K562 (cell line): ENCODE data around the gene WWP2. TPM values are rescaled to one million over a fixed set of nuclear protein-coding genes. Genes with fewer than 3 reads are reported as not detected.

Source experiments
- ATAC-seq: fragments of 200-7000 bp; cut with Tn5 transposase; 3 replicates; pipeline ENCODE4 v1.9.1; 2020; ENCODE audit warnings: moderate library complexity
- BruUV-seq: library from RNA; stranded (reverse); fragments of 400-500 nt; replicated peaks from 2 replicates; lab custom pipeline; 2021; lab: Mats Ljungman, UMichigan
- CTCF ChIA-PET: fragments of 300-600 bp; formaldehyde crosslinking; extraction: SDS; loops from one replicate; lab custom pipeline; 2021; ENCODE audit warnings: low intra/inter-chr PET ratio; lab: Yijun Ruan, JAX
- POLR2A ChIA-PET: fragments of 300-600, 350-650 bp; sonication (Branson Sonifier 250); formaldehyde crosslinking; extraction: SDS; loops from one replicate; lab custom pipeline; 2021; ENCODE audit warnings: antibody characterized with exemption, inconsistent platforms; lab: Yijun Ruan, JAX
- DNase-seq, 4 experiments: peaks; one replicate each; pipeline versions ENCODE4 v3.0.0 to v3.0.0-alpha.2; 2011 to 2018; ENCODE audit warnings: low spot score in 3 of 4, mixed read lengths in 3 of 4; ENCODE audit errors: extremely low read depth in 1 of 4
- FAIRE-seq: peaks from 2 replicates; lab custom pipeline; 2011; peaks lifted over from hg19 to GRCh38; lab: Jason Lieb, UNC
- H2AFZ ChIP-seq: 2 replicates; pipeline ENCODE4 v1.6.0; 2011; ENCODE audit warnings: low read depth, low read length, control low read depth, inconsistent platforms
- H3K27ac ChIP-seq: fragments of 200-600 bp; 3 replicates; pipeline ENCODE4 v1.8.0; 2011; ENCODE audit warnings: low read depth, mild to moderate bottlenecking, control low read depth, inconsistent platforms, low read length, moderate library complexity, mixed read lengths; ENCODE audit errors: extremely low read depth
- H3K27me3 ChIP-seq, 2 experiments: fragments of 300-600 bp in 1 of 2; 2 replicates in 1 of 2; 3 replicates in 1 of 2; pipeline versions ENCODE4 v1.6.0 to v1.8.0; 2011; ENCODE audit warnings: inconsistent platforms in 2 of 2, low read length in 2 of 2, mild to moderate bottlenecking in 1 of 2, mixed read lengths in 1 of 2, moderate library complexity in 1 of 2; ENCODE audit not compliant: control insufficient read depth in 2 of 2, insufficient read depth in 2 of 2
- H3K36me3 ChIP-seq: fragments of 300-600 bp; 3 replicates; pipeline ENCODE4 v1.8.0; 2011; ENCODE audit warnings: mild to moderate bottlenecking, low read length, inconsistent platforms; ENCODE audit not compliant: control insufficient read depth, insufficient read depth
- H3K4me1 ChIP-seq, 2 experiments: fragments of 200-600 bp in 1 of 2; replicated peaks in 1 of 2; 2 replicates in 1 of 2; 3 replicates in 1 of 2; pipeline versions ENCODE4 v1.5.1 to v1.8.0; 2011; ENCODE audit warnings: inconsistent platforms in 2 of 2, low read length in 2 of 2, mild to moderate bottlenecking in 1 of 2, mixed read lengths in 1 of 2, moderate library complexity in 1 of 2; ENCODE audit not compliant: control insufficient read depth in 2 of 2, insufficient read depth in 2 of 2
- H3K4me2 ChIP-seq: 2 replicates; pipeline ENCODE4 v1.6.1; 2011; ENCODE audit warnings: low read length, control low read depth, inconsistent platforms, mixed read lengths; ENCODE audit not compliant: insufficient read depth
- H3K4me3 ChIP-seq: fragments of 200-600 bp; sonication (generic), shearing (Covaris generic); 2 replicates; pipeline ENCODE4 v1.5.1; 2016; ENCODE audit warnings: control low read depth, inconsistent platforms
- H3K79me2 ChIP-seq: fragments of 200-600 bp; 3 replicates; pipeline ENCODE4 v1.8.0; 2011; ENCODE audit warnings: low read length, inconsistent platforms; ENCODE audit not compliant: control insufficient read depth, insufficient read depth
- H3K9ac ChIP-seq, 2 experiments: 2 replicates each; pipeline versions ENCODE4 v1.6.0 to v1.6.1; 2011; ENCODE audit warnings: low read depth in 2 of 2, low read length in 2 of 2, control low read depth in 1 of 2, inconsistent platforms in 1 of 2, mild to moderate bottlenecking in 1 of 2, mixed read lengths in 1 of 2; ENCODE audit not compliant: insufficient read depth in 1 of 2
- H3K9me1 ChIP-seq: one replicate; pipeline ENCODE4 v1.6.0; 2011; ENCODE audit warnings: inconsistent platforms, mild to moderate bottlenecking, low read length, moderate library complexity; ENCODE audit not compliant: control insufficient read depth, insufficient read depth
- H3K9me3 ChIP-seq: replicated peaks from 2 replicates; pipeline ENCODE4 v1.5.1; 2011; ENCODE audit warnings: low read depth, low read length, inconsistent platforms; ENCODE audit not compliant: control insufficient read depth, insufficient read depth
- H4K20me1 ChIP-seq: replicated peaks from 2 replicates; pipeline ENCODE4 v1.6.1; 2011; ENCODE audit warnings: low read length, inconsistent platforms, mixed read lengths; ENCODE audit not compliant: control insufficient read depth, insufficient read depth
- SFPQ ChIP-seq: fragments of 200-400 bp; formaldehyde crosslinking; IDR thresholded peaks from 2 replicates; pipeline ENCODE4 v1.6.1; 2017; ENCODE audit warnings: mild to moderate bottlenecking, low read depth, low read length, moderate library complexity
- ZNF282 ChIP-seq: sonication (generic); formaldehyde crosslinking; IDR thresholded peaks from 2 replicates; pipeline ENCODE4 v1.8.1; 2023; ENCODE audit warnings: missing genetic modification reagents
- ZNF785 ChIP-seq: fragments of 250-450 bp; sonication (Bioruptor Pico); IDR thresholded peaks from 2 replicates; pipeline ENCODE4 v1.4.0; 2020; ENCODE audit warnings: mild to moderate bottlenecking
- WGBS: fragments of 100-300 bp; shearing (Covaris generic); methylation state at CpG from one replicate; pipeline ENCODE4 v1.1.6; 2016; ENCODE audit warnings: low coverage, mixed read lengths; ENCODE audit not compliant: insufficient coverage; ENCODE audit errors: missing lambda C conversion rate; 5-methylcytosine and 5-hydroxymethylcytosine counted together
- in situ Hi-C: fragments of 300-500 bp; cut with MboI; formaldehyde crosslinking; loops from 4 replicates; pipeline ENCODE4 v1.15.0; 2018; ENCODE audit warnings: inconsistent platforms, mixed read lengths
- intact Hi-C: fragments of 100-400 bp; cut with micrococcal nuclease; formaldehyde crosslinking; loops from 2 replicates; pipeline ENCODE4 v1.14.2; 2022
- polyA plus RNA-seq, 8 experiments: library from polyadenylated mRNA; depleted of rRNA in 4 of 8; stranded (reverse) in 5 of 8; unstranded in 3 of 8; fragments of >200 nt; fragmentation: Nextera tagmentation in 2 of 8; fragmentation: Illumina TruSeq in 1 of 8; extraction: Ambion mirVana in 2 of 8; extraction: Trizol in 1 of 8; gene quantifications; 2 replicates each; pipeline versions ENCODE4 v1.2.1 to v1.2.3, GENCODE V29; 2011 to 2014; ENCODE audit warnings: inconsistent platforms in 1 of 8, missing spikeins in 1 of 8
- total RNA-seq, 7 experiments: library from RNA; depleted of rRNA in 6 of 7; stranded (reverse); fragments of >200 nt in 6 of 7; fragmentation: Illumina TruSeq in 2 of 7; extraction: Trizol in 2 of 7; gene quantifications; 2 replicates each; pipeline versions ENCODE4 v1.2.1 to v1.2.3, GENCODE V29; 2011 to 2021; ENCODE audit warnings: low replicate concordance in 1 of 7
- TF ChIP-seq, protein P1 (sequence below), 2 experiments: fragments of 450-650 bp in 1 of 2; sonication (generic) in 1 of 2; formaldehyde crosslinking in 1 of 2; IDR thresholded peaks; 2 replicates each; pipeline versions ENCODE4 v1.7.1 to v1.9.0; 2016 to 2022; ENCODE audit warnings: inconsistent platforms in 1 of 2, mild to moderate bottlenecking in 1 of 2, missing genetic modification reagents in 1 of 2
- TF ChIP-seq, protein P2 (sequence below): sonication (generic); formaldehyde crosslinking; IDR thresholded peaks from 2 replicates; pipeline ENCODE4 v1.8.0; 2022; ENCODE audit warnings: mild to moderate bottlenecking, missing genetic modification reagents
- TF ChIP-seq, protein P3 (sequence below): fragments of 450-650 bp; formaldehyde crosslinking; conservative IDR thresholded peaks from 2 replicates; pipeline ENCODE4 v1.4.0; 2022; ENCODE audit warnings: mild to moderate bottlenecking, missing genetic modification characterization

The WWP2 gene
- total and polyA plus RNA-seq, 9 of the 15 experiments (the other 6 are each of a cell fraction or from before 2014, with no cell fraction given): 1.9 to 34.4 (median 14.6) TPM

DNA sequence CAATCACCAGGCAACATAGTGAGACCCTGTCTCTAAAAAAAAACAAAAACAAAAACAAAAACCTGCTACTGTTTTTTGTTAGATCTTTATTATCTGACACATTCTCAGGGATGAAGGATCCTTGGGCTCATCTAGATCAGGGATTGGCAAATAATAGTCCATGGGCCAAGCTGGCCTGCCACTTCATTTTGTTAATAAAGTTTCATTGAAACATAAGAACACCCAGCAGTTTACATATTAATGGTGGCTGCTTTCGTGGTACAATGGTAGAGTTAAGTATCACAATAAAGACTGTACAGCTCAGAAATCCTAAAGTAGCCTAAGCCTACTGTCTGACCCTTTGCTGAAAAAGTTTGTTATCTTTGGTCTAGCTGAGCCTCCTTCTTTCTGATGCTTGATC is 156.1 kb downstream of the WWP2 start:
- ChIA-PET POLR2A (interaction anchor here (1.4 kb wide), 1 partner anchor 14 kb away, joined by 4 read pairs; no protein-coding TSS in a partner anchor), CTCF (no interaction called here)
- intact Hi-C loops (no loop called here), in situ Hi-C loops (no loop called here)
- Histone ChIP-seq H3K4me3 (no peak overlapping the region), H3K27me3 (no peaks in the 10 kb centered on the region), H3K79me2 (no peaks in the 10 kb centered on the region), H3K9me1 (no peaks in the 10 kb centered on the region), H3K4me2 (no peak overlapping the region), H3K4me1 (no peaks in the 10 kb centered on the region), H3K27ac (no peak overlapping the region), H3K9me3 (no peaks in the 10 kb centered on the region), H4K20me1 (no peaks in the 10 kb centered on the region), H3K9ac (no peak overlapping the region), H2AFZ (no peak overlapping the region), H3K36me3 (no peaks in the 10 kb centered on the region)
- FAIRE-seq: no peak
- no peak for DNase-seq
- 88% methylated on average over 1 of the region's 1 CpG for WGBS
- TF ChIP-seq ZNF282 (no peak), ZNF785 (CRISPR knock-in tag) (no peak), SFPQ (no peak)
- TF ChIP-seq, protein P1, sequence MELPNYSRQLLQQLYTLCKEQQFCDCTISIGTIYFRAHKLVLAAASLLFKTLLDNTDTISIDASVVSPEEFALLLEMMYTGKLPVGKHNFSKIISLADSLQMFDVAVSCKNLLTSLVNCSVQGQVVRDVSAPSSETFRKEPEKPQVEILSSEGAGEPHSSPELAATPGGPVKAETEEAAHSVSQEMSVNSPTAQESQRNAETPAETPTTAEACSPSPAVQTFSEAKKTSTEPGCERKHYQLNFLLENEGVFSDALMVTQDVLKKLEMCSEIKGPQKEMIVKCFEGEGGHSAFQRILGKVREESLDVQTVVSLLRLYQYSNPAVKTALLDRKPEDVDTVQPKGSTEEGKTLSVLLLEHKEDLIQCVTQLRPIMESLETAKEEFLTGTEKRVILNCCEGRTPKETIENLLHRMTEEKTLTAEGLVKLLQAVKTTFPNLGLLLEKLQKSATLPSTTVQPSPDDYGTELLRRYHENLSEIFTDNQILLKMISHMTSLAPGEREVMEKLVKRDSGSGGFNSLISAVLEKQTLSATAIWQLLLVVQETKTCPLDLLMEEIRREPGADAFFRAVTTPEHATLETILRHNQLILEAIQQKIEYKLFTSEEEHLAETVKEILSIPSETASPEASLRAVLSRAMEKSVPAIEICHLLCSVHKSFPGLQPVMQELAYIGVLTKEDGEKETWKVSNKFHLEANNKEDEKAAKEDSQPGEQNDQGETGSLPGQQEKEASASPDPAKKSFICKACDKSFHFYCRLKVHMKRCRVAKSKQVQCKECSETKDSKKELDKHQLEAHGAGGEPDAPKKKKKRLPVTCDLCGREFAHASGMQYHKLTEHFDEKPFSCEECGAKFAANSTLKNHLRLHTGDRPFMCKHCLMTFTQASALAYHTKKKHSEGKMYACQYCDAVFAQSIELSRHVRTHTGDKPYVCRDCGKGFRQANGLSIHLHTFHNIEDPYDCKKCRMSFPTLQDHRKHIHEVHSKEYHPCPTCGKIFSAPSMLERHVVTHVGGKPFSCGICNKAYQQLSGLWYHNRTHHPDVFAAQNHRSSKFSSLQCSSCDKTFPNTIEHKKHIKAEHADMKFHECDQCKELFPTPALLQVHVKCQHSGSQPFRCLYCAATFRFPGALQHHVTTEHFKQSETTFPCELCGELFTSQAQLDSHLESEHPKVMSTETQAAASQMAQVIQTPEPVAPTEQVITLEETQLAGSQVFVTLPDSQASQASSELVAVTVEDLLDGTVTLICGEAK (IDR thresholded peaks at IDR 0.05): peak; percentile 85
- TF ChIP-seq, protein P1 (CRISPR knock-in tag; IDR thresholded peaks at IDR 0.05): peak; percentile 62; the same call in 1 of the 2 replicates
- TF ChIP-seq, protein P2, sequence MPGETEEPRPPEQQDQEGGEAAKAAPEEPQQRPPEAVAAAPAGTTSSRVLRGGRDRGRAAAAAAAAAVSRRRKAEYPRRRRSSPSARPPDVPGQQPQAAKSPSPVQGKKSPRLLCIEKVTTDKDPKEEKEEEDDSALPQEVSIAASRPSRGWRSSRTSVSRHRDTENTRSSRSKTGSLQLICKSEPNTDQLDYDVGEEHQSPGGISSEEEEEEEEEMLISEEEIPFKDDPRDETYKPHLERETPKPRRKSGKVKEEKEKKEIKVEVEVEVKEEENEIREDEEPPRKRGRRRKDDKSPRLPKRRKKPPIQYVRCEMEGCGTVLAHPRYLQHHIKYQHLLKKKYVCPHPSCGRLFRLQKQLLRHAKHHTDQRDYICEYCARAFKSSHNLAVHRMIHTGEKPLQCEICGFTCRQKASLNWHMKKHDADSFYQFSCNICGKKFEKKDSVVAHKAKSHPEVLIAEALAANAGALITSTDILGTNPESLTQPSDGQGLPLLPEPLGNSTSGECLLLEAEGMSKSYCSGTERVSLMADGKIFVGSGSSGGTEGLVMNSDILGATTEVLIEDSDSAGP (CRISPR knock-in tag): no peak
- TF ChIP-seq, protein P3, sequence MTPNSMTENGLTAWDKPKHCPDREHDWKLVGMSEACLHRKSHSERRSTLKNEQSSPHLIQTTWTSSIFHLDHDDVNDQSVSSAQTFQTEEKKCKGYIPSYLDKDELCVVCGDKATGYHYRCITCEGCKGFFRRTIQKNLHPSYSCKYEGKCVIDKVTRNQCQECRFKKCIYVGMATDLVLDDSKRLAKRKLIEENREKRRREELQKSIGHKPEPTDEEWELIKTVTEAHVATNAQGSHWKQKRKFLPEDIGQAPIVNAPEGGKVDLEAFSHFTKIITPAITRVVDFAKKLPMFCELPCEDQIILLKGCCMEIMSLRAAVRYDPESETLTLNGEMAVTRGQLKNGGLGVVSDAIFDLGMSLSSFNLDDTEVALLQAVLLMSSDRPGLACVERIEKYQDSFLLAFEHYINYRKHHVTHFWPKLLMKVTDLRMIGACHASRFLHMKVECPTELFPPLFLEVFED (CRISPR knock-in tag): no peak
- ATAC-seq: no peak
- BruUV-seq: no TSS peak
